Loucy (cell line): Measurements from ENCODE around the gene PRR12.

Experiments used
- H2AFZ ChIP-seq: fragments of 200-600 bp; sonication (generic); 2 replicates; pipeline ENCODE4 v1.6.0; 2016; ENCODE audit warnings: antibody characterized with exemption, mild to moderate bottlenecking, low read length, moderate library complexity
- H3F3A ChIP-seq: fragments of 200-600 bp; 2 replicates; pipeline ENCODE4 v1.6.0; 2016; ENCODE audit warnings: antibody characterized with exemption, low read depth, mild to moderate bottlenecking
- H3K27me3 ChIP-seq: fragments of 200-600 bp; sonication (generic); 2 replicates; pipeline ENCODE4 v1.6.1; 2014; ENCODE audit warnings: low read length, mild to moderate bottlenecking; ENCODE audit not compliant: insufficient read depth, poor library complexity, severe bottlenecking
- H3K36me3 ChIP-seq: fragments of 200-600 bp; sonication (generic); 2 replicates; pipeline ENCODE4 v1.6.1; 2016; ENCODE audit warnings: low read length; ENCODE audit not compliant: insufficient read depth
- H3K4me1 ChIP-seq: fragments of 200-600 bp; sonication (generic); 2 replicates; pipeline ENCODE4 v1.5.1; 2014; ENCODE audit warnings: low read length, mild to moderate bottlenecking; ENCODE audit not compliant: insufficient read depth, poor library complexity, severe bottlenecking
- H3K4me2 ChIP-seq: fragments of 200-600 bp; sonication (generic); 2 replicates; pipeline ENCODE4 v1.6.0; 2014; ENCODE audit warnings: antibody characterized with exemption, low read length, low read depth, mild to moderate bottlenecking; ENCODE audit not compliant: poor library complexity, severe bottlenecking
- H3K4me3 ChIP-seq: fragments of 200-600 bp; sonication (generic); 2 replicates; pipeline ENCODE4 v1.5.1; 2014; ENCODE audit warnings: low read length, mild to moderate bottlenecking, mixed read lengths; ENCODE audit not compliant: poor library complexity, severe bottlenecking
- H3K79me2 ChIP-seq: fragments of 200-600 bp; sonication (generic); 2 replicates; pipeline ENCODE4 v1.6.1; 2014; ENCODE audit warnings: low read length; ENCODE audit not compliant: insufficient read depth
- H3K9ac ChIP-seq: fragments of 200-600 bp; sonication (generic); 2 replicates; pipeline ENCODE4 v1.6.0; 2014; ENCODE audit warnings: mild to moderate bottlenecking, low read depth, low read length, moderate library complexity; ENCODE audit not compliant: poor library complexity, severe bottlenecking
- H3K9me2 ChIP-seq: fragments of 200-600 bp; sonication (generic); replicated peaks from 2 replicates; pipeline ENCODE4 v1.6.1; 2016; ENCODE audit warnings: low read depth, low read length, mixed read lengths
- H3K9me3 ChIP-seq: fragments of 200-600 bp; sonication (generic); 2 replicates; pipeline ENCODE4 v1.6.1; 2014; ENCODE audit warnings: mild to moderate bottlenecking, antibody characterized with exemption, low read length, low read depth; ENCODE audit not compliant: insufficient read depth
- H4K20me1 ChIP-seq: fragments of 200-600 bp; sonication (generic); 2 replicates; pipeline ENCODE4 v1.6.0; 2014; ENCODE audit warnings: antibody characterized with exemption, low read length, mild to moderate bottlenecking; ENCODE audit not compliant: insufficient read depth, poor library complexity, severe bottlenecking
- EZH2phosphoT487 ChIP-seq: fragments of 200-600 bp; IDR thresholded peaks from 2 replicates; pipeline ENCODE4 v1.6.1; 2018; ENCODE audit warnings: antibody characterized with exemption, mild to moderate bottlenecking, moderate library complexity, borderline replicate concordance
- TF ChIP-seq, protein P1 (sequence below): fragments of 200-600 bp; sonication (generic); conservative IDR thresholded peaks from 2 replicates; pipeline ENCODE4 v1.5.1; 2014; ENCODE audit warnings: mild to moderate bottlenecking, antibody characterized with exemption, low read length

PRR12 gene

DNA sequence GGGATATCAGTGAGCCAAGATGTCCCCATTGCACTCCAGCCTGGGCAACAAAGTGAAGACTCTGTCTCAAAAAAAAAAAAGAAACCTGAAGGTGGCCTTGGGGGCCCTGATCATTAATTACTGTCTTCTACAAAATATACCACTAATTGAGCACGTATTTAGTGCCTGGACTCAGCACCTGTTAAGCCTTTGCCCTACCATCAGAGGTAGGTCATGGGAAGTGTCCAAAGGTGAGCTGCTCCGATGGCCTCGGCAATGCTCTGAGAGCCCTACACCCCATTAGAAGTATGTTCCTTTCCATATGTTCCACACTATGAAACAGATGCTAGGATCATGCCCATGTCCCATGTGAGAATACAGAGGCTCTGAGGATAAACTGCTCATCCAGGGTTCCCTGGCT lies 31.5 kb upstream of the PRR12 start:
- H3K27me3 ChIP-seq: no peaks in the 10 kb centered on the region
- no peaks in the 10 kb centered on the region for H3K9me2 ChIP-seq
- H3K9me3 ChIP-seq: no peaks in the 10 kb centered on the region
- H3K79me2 ChIP-seq: peaks cover 8% of the 10 kb centered on the region; the same call in 1 of the 2 replicates
- H3K4me3 ChIP-seq: no peak overlapping the region
- no peaks in the 10 kb centered on the region for H3K4me1 ChIP-seq
- no peak overlapping the region for H3K4me2 ChIP-seq
- H3K36me3 ChIP-seq: peaks cover 46% of the 10 kb centered on the region; the same call in 1 of the 2 replicates
- no peak overlapping the region for H3K9ac ChIP-seq
- H3F3A ChIP-seq: no peaks in the 10 kb centered on the region
- TF ChIP-seq EZH2phosphoT487: no peak
- TF ChIP-seq, protein P1, sequence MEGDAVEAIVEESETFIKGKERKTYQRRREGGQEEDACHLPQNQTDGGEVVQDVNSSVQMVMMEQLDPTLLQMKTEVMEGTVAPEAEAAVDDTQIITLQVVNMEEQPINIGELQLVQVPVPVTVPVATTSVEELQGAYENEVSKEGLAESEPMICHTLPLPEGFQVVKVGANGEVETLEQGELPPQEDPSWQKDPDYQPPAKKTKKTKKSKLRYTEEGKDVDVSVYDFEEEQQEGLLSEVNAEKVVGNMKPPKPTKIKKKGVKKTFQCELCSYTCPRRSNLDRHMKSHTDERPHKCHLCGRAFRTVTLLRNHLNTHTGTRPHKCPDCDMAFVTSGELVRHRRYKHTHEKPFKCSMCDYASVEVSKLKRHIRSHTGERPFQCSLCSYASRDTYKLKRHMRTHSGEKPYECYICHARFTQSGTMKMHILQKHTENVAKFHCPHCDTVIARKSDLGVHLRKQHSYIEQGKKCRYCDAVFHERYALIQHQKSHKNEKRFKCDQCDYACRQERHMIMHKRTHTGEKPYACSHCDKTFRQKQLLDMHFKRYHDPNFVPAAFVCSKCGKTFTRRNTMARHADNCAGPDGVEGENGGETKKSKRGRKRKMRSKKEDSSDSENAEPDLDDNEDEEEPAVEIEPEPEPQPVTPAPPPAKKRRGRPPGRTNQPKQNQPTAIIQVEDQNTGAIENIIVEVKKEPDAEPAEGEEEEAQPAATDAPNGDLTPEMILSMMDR: no peak
- H2AFZ ChIP-seq: no peak overlapping the region
- H4K20me1 ChIP-seq: peaks cover 7% of the 10 kb centered on the region

DNA sequence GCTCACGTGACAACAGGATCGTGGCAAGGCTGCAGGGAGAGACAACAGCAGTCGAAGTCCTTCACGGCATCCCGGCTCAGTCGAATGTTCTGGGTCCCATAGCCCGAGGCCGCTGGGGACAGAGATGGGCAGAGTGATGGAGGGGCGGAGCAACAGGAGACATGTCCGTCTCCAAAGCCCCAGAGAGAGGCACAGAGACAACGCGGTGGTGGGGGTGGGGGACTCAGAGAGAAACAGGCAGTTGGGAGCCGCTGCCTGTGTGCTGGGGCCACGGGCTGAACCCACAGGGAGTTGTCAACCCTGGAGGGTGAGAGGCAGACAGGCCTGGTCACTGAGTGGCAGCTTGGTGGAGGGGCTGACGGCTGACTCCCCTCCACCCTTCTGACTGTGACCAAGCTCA lies 31.1 kb upstream of the PRR12 start:
- Histone ChIP-seq H3K4me3 (no peak overlapping the region), H3K36me3 (peaks cover 43% of the 10 kb centered on the region; the same call in 1 of the 2 replicates), H3F3A (no peaks in the 10 kb centered on the region), H4K20me1 (peaks cover 7% of the 10 kb centered on the region), H3K4me2 (no peak overlapping the region), H2AFZ (no peak overlapping the region), H3K27me3 (no peaks in the 10 kb centered on the region), H3K9me2 (no peaks in the 10 kb centered on the region), H3K79me2 (peaks cover 13% of the 10 kb centered on the region; the same call in 1 of the 2 replicates), H3K9ac (no peak overlapping the region), H3K4me1 (no peaks in the 10 kb centered on the region), H3K9me3 (no peaks in the 10 kb centered on the region)
- TF ChIP-seq, protein P1: no peak
- TF ChIP-seq EZH2phosphoT487: no peak

DNA sequence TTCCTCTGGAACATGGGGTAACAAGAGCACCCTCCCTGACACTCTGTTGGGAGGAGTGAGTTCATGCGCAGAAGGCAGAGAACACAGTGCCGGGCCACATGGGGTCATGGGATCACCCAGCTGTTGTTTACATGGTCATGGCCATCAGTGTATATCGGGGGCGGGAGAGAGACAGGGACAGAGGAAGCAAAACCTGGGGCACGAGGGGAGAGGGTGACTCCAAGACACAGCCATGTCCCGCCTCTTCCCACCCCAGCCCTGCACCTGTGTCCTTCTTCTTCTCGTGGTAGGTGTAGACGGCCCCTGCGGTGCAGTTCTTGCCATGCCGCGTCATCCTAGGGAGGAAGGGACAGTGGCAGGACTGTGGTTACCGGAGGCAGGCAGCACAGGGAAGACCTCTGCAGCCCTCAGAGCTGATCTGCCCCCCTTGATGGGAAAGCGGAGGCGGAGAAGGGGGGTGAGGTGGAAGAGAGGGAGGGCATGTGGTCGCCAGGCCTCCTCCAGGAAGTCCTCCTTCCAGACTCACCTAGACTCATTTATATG lies 30.6 kb upstream of the PRR12 start:
- Histone ChIP-seq H3K9me2 (no peaks in the 10 kb centered on the region), H3K9ac (no peak overlapping the region), H3K4me3 (no peak overlapping the region), H2AFZ (no peak overlapping the region), H3K9me3 (no peaks in the 10 kb centered on the region), H3K79me2 (peaks cover 15% of the 10 kb centered on the region; the same call in 1 of the 2 replicates), H3K4me1 (no peaks in the 10 kb centered on the region), H3F3A (no peaks in the 10 kb centered on the region), H3K4me2 (no peak overlapping the region), H3K36me3 (peaks cover 40% of the 10 kb centered on the region; the same call in 1 of the 2 replicates), H3K27me3 (no peaks in the 10 kb centered on the region), H4K20me1 (peaks cover 8% of the 10 kb centered on the region)
- TF ChIP-seq, protein P1: no peak
- TF ChIP-seq EZH2phosphoT487: no peak
